ENCODE results near the gene CTNNB1.
"Not testable (repeated sequence)": the region's sequence is repeated elsewhere in the genome, so short reads cannot be mapped to it uniquely, and the experiment has no call there.

The CTNNB1 gene

GRCh38 chr3:41259449-41260062 is 60.3 kb downstream of the CTNNB1 start:
- no peak for DNase-seq

- DNase-seq, result no peak
These were observed 60.8 kb downstream of the CTNNB1 start for GRCh38 chr3:41260063-41260450.

GRCh38 chr3:41265011-41265545 is 65.8 kb downstream of the CTNNB1 start:
- no peak for DNase-seq

- no peak for DNase-seq
These were observed 66.5 kb downstream of the CTNNB1 start for GRCh38 chr3:41265823-41266273.

- no peak for DNase-seq
These were observed 68.8 kb downstream of the CTNNB1 start for GRCh38 chr3:41267975-41268640.

- DNase-seq, result no peak
These were observed 73.4 kb downstream of the CTNNB1 start for GRCh38 chr3:41272667-41273066.

- no peak for DNase-seq
These were observed 75.8 kb downstream of the CTNNB1 start for GRCh38 chr3:41274944-41275668.

- DNase-seq, result no peak
These were observed 76.9 kb downstream of the CTNNB1 start for GRCh38 chr3:41276191-41276590.

- no peak for DNase-seq
These were observed 78.6 kb downstream of the CTNNB1 start for GRCh38 chr3:41277790-41278465.

- DNase-seq, result not testable (repeated sequence)
These were observed 85.6 kb downstream of the CTNNB1 start for GRCh38 chr3:41284934-41285333.

- no peak for DNase-seq
These were observed 87.0 kb downstream of the CTNNB1 start for GRCh38 chr3:41286305-41286704.

- no peak for DNase-seq
These were observed 89.5 kb downstream of the CTNNB1 start for GRCh38 chr3:41288785-41289184.

Data from NCI-H1930 (cell line).